Measurements from ENCODE around the gene PLCXD1. TPM values are rescaled to one million over a fixed set of nuclear protein-coding genes. Genes with fewer than 3 reads are reported as not detected.
"Not testable (repeated sequence)": the region's sequence is repeated elsewhere in the genome, so short reads cannot be mapped to it uniquely, and the experiment has no call there.

PLCXD1 gene
- total RNA-seq, 1 experiment from 2014 or later, result 12.0 TPM

DNA sequence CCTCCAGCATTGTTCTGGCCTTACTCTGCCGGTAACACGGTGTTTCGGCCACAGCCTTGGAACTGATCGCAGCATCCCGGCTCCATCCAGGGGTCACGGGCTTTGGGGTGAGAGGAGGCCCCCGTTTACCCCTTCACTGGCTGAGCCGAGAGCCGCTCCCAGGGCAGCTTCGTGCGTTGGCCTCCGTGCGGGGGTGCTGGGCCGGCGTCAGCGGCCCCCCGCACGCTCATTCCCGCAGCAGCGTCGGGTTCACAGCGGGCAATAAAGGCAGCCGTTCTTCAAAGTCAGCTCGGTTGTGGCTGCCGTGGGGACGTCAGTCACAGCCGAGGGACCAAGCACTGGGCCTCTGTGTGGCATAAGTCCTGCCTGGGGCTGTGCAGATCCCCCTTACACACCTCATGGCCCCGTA, 25.3 kb upstream of the PLCXD1 start:
- no peaks in the 10 kb centered on the region for H3K27me3 Mint-ChIP-seq (ENCODE audit: insufficient read depth, unreplicated experiment)

DNA sequence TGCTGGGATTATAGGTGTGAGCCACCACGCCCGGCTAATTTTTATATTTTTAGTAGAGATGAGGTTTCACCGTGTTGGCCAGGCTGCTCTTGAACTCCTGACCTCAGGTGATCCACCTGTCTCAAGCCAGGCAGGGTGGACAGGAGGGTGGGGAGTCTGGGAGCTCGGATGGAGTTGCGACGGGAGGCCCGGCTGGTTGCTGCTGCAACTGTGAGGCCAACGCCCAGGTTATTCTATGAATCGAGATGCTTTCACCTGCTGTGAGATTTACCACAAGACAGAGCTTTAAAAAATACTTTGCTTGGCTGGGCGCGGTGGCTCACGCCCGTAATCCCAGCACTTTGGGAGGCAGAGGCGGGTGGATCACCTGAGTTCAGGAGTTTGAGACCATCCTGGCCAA, 24.1 kb upstream of the PLCXD1 start:
- H3K4me1 Mint-ChIP-seq (ENCODE audit: insufficient read depth, unreplicated experiment); CTCF ChIA-PET; H3K27me3 Mint-ChIP-seq (ENCODE audit: insufficient read depth, unreplicated experiment); DNase-seq (ENCODE audit: unreplicated experiment); POLR2A ChIA-PET; H3K36me3 Mint-ChIP-seq (ENCODE audit: insufficient read depth, unreplicated experiment); intact Hi-C loops (cut with micrococcal nuclease); BruUV-seq (replicated peaks); H3K4me3 Mint-ChIP-seq (ENCODE audit: unreplicated experiment); H3K9me3 Mint-ChIP-seq (ENCODE audit: unreplicated experiment); H3K27ac Mint-ChIP-seq (ENCODE audit: low read depth, unreplicated experiment): not testable (repeated sequence)

More for the DNA sequence above, 25.3 kb upstream of the PLCXD1 start:
- ChIA-PET POLR2A (no interaction called here), CTCF (no interaction called here)
- no peaks in the 10 kb centered on the region for H3K36me3 Mint-ChIP-seq (ENCODE audit: insufficient read depth, unreplicated experiment)
- no peaks in the 10 kb centered on the region for H3K4me1 Mint-ChIP-seq (ENCODE audit: insufficient read depth, unreplicated experiment)
- no TSS peak for BruUV-seq (replicated peaks)
- intact Hi-C loops (cut with micrococcal nuclease), result no loop called here
- TF ChIP-seq, protein P1, sequence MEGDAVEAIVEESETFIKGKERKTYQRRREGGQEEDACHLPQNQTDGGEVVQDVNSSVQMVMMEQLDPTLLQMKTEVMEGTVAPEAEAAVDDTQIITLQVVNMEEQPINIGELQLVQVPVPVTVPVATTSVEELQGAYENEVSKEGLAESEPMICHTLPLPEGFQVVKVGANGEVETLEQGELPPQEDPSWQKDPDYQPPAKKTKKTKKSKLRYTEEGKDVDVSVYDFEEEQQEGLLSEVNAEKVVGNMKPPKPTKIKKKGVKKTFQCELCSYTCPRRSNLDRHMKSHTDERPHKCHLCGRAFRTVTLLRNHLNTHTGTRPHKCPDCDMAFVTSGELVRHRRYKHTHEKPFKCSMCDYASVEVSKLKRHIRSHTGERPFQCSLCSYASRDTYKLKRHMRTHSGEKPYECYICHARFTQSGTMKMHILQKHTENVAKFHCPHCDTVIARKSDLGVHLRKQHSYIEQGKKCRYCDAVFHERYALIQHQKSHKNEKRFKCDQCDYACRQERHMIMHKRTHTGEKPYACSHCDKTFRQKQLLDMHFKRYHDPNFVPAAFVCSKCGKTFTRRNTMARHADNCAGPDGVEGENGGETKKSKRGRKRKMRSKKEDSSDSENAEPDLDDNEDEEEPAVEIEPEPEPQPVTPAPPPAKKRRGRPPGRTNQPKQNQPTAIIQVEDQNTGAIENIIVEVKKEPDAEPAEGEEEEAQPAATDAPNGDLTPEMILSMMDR (IDR thresholded peaks at IDR 0.05; ENCODE audit: unreplicated experiment), result no peak
- no peak overlapping the region for H3K4me3 Mint-ChIP-seq (ENCODE audit: unreplicated experiment)
- peaks cover 9% of the 10 kb centered on the region for H3K9me3 Mint-ChIP-seq (ENCODE audit: unreplicated experiment)
- H3K27ac Mint-ChIP-seq (ENCODE audit: low read depth, unreplicated experiment), result no peak overlapping the region
- no peak for DNase-seq (ENCODE audit: unreplicated experiment)

DNA sequence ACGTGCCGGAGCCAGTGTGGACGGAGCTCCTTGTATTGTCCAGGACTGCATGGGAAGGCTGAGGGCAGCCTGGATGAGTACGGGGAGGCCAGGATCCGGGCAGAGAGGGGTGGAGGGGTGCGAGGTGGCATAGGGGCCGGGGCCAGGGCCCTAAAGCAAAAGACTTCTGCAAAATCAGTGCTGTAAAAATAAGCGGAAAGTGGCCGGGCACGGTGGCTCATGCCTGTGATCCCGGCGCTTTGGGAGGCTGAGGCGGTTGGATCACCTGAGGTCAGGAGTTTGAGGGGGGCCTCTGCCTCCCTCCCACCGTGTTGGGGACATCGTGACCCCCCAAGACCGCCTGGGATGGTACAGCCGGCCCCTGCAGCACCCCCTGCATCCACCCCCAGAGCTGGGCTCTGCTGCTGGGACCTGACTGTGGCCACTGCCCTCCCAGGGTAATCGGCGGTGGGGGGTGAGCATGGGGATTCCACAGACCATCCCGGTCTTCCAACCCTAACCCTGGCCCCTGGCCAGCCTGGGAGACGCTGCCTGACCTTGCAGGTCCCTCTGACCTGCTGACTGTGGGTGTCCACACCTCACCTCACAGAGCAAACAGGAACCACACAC, 23.4 kb upstream of the PLCXD1 start:
- ChIA-PET POLR2A (no interaction called here), CTCF (no interaction called here)
- Mint-ChIP-seq H3K4me3 (ENCODE audit: unreplicated experiment) (no peak overlapping the region), H3K9me3 (ENCODE audit: unreplicated experiment) (peaks cover under 1% of the 10 kb centered on the region), H3K4me1 (ENCODE audit: insufficient read depth, unreplicated experiment) (no peaks in the 10 kb centered on the region), H3K27me3 (ENCODE audit: insufficient read depth, unreplicated experiment) (no peaks in the 10 kb centered on the region), H3K36me3 (ENCODE audit: insufficient read depth, unreplicated experiment) (no peaks in the 10 kb centered on the region), H3K27ac (ENCODE audit: low read depth, unreplicated experiment) (no peak overlapping the region)
- BruUV-seq (replicated peaks), result no TSS peak
- TF ChIP-seq, protein P1 (IDR thresholded peaks at IDR 0.05; ENCODE audit: unreplicated experiment), result no peak
- intact Hi-C loops (cut with micrococcal nuclease), result no loop called here
- no peak for DNase-seq (ENCODE audit: unreplicated experiment)

DNA sequence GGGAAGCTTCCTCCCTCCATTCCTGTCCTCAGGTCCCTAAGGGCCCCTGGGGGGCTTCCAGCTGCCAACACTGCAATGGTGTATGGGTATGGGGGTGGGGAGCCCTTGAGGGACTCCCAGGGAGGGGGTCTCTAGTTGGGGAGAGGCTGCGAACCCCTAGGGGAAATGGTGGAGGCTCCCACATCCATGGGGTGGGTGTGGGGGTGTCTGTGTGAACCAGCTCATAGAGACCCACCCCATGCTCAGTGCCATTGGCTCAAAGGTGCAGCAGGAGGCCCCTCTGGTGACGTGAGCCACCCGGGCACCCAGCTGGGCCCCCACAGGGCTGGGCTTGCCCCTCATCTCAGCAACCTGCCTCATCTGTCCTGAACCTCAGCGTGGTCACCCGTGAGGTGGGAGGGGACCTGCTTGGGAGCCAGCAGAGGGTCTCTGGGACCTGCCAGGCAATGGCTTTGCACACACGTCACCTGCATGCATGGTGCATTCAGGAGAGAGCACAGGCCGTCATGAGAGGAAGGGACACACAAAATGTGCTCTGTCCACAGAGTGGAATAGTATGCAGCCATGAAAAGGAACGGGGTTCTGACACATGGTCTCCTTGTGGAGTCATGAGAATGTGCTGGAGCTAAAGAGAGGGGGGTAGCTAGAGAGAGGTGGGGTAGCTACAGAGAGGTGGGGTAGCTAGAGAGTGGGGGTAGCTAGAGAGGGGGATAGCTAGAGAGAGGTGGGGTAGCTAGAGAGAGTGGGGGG, 22.7 kb upstream of the PLCXD1 start:
- intact Hi-C loops (cut with micrococcal nuclease), result no loop called here
- no peaks in the 10 kb centered on the region for H3K4me1 Mint-ChIP-seq (ENCODE audit: insufficient read depth, unreplicated experiment)
- no peaks in the 10 kb centered on the region for H3K9me3 Mint-ChIP-seq (ENCODE audit: unreplicated experiment)
- no peak overlapping the region for H3K4me3 Mint-ChIP-seq (ENCODE audit: unreplicated experiment)
- TF ChIP-seq, protein P1 (IDR thresholded peaks at IDR 0.05; ENCODE audit: unreplicated experiment), result no peak
- H3K36me3 Mint-ChIP-seq (ENCODE audit: insufficient read depth, unreplicated experiment), result no peaks in the 10 kb centered on the region
- H3K27me3 Mint-ChIP-seq (ENCODE audit: insufficient read depth, unreplicated experiment), result no peaks in the 10 kb centered on the region
- CTCF ChIA-PET, result no interaction called here
- no TSS peak for BruUV-seq (replicated peaks)
- no peak for DNase-seq (ENCODE audit: unreplicated experiment)
- POLR2A ChIA-PET, result no interaction called here
- H3K27ac Mint-ChIP-seq (ENCODE audit: low read depth, unreplicated experiment), result no peak overlapping the region

Data from MCF 10A (cell line).